Neuron (in vitro differentiated cells): ENCODE measurements around the gene HPGDS.

Experiments used
- H2AFZ ChIP-seq: one replicate; pipeline ENCODE4 v1.6.1; 2013; ENCODE audit warnings: low read depth, mild to moderate bottlenecking, inconsistent platforms, low read length, moderate library complexity
- H3K27me3 ChIP-seq: one replicate; pipeline ENCODE4 v1.6.1; 2013; ENCODE audit warnings: low read length; ENCODE audit not compliant: insufficient read depth
- H3K36me3 ChIP-seq: one replicate; pipeline ENCODE4 v1.6.1; 2013; ENCODE audit warnings: low read length; ENCODE audit not compliant: insufficient read depth
- H3K4me1 ChIP-seq: one replicate; pipeline ENCODE4 v1.6.1; 2013; ENCODE audit warnings: low read length; ENCODE audit not compliant: insufficient read depth
- H3K4me3 ChIP-seq: 2 replicates; pipeline ENCODE4 v1.5.1; 2013; ENCODE audit warnings: mild to moderate bottlenecking, low read length, moderate library complexity
- H3K9me3 ChIP-seq: one replicate; pipeline ENCODE4 v1.6.1; 2013; ENCODE audit warnings: low read length

Gene HPGDS

GRCh38 chr4:94256144-94256783, 86.4 kb downstream of the HPGDS start:
- no peaks in the 10 kb centered on the region for H3K9me3 ChIP-seq
- no peaks in the 10 kb centered on the region for H3K27me3 ChIP-seq
- H3K36me3 ChIP-seq = peaks cover 53% of the 10 kb centered on the region
- H3K4me1 ChIP-seq = no peaks in the 10 kb centered on the region
- H3K4me3 ChIP-seq = no peak overlapping the region
- H2AFZ ChIP-seq = no peak overlapping the region

GRCh38 chr4:94253036-94253435, 89.6 kb downstream of the HPGDS start:
- H3K36me3 ChIP-seq = peaks cover 63% of the 10 kb centered on the region
- H2AFZ ChIP-seq = no peak overlapping the region
- no peaks in the 10 kb centered on the region for H3K27me3 ChIP-seq
- no peak overlapping the region for H3K4me3 ChIP-seq
- H3K4me1 ChIP-seq = no peaks in the 10 kb centered on the region
- H3K9me3 ChIP-seq = no peaks in the 10 kb centered on the region

GRCh38 chr4:94251094-94251493, 91.5 kb downstream of the HPGDS start:
- no peak overlapping the region for H3K4me3 ChIP-seq
- H3K4me1 ChIP-seq = no peaks in the 10 kb centered on the region
- H3K27me3 ChIP-seq = no peaks in the 10 kb centered on the region
- no peaks in the 10 kb centered on the region for H3K9me3 ChIP-seq
- peaks cover 78% of the 10 kb centered on the region for H3K36me3 ChIP-seq
- H2AFZ ChIP-seq = no peak overlapping the region
